ENCODE data around the gene LIMCH1.
A peak's percentile ranks its signal among the peaks of the same experiment; 100 is the strongest.

GRCh38 chr4:41725254-41725653 is 187.3 kb downstream of the LIMCH1 start:
- TF ChIP-seq CTCF (conservative IDR thresholded peaks at IDR 0.05; ENCODE audit: low read length) (peak; percentile 61), EZH2phosphoT487 (IDR thresholded peaks at IDR 0.05; ENCODE audit: borderline replicate concordance, low read depth, low read length) (no peak)
